Daoy (cell line): ENCODE results near the gene PPFIA4. TPM values are rescaled to one million over a fixed set of nuclear protein-coding genes. Genes with fewer than 3 reads are reported as not detected.
"Not testable (repeated sequence)": the region's sequence is repeated elsewhere in the genome, so short reads cannot be mapped to it uniquely, and the experiment has no call there.

Experiments used
- DNase-seq: peaks from one replicate; pipeline ENCODE4 v3.0.0-alpha.2; 2015; ENCODE audit warnings: low read depth
- total RNA-seq: library from RNA; depleted of rRNA; stranded (reverse); fragments of >200 nt; shearing (Covaris generic); gene quantifications from 2 replicates; pipeline ENCODE4 v1.2.3, GENCODE V29; 2014; rRNA removed

PPFIA4 gene
- 0.11 TPM in 1 of 2 replicates, not detected in the other for total RNA-seq

DNA sequence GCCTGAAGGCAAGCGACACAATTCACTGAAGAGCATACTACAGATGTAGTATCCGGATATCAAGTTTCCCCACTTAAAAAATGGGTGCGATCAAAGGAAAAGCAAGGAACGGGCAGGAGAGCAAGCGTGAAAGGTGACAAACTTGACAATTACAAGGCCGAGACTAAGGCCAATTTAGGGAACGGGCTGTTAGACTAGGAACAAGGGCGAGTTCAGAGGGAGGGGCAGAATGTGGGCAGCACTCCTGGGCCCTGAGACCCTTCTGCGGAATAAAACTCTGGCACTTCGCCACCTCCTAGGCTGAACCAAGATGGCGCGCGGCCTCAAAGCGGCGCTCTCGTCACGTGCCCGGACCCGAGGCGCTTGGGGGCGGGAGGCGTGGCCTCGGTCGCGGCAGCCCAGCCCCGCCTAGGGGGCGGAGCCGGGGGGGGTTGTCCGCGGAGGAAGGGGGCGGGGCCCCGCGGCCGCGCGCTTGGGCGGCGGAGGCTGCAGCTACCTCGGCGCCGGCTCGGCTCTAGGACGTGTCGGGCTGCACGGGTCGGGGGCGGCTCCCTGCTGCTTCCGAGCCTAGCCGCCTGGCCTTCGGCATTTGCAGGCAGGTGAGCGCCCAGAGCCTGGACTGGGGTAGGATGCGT lies at the start of gene PPFIA4:
PPFIA4 (plus strand) TSS at position 461 of the 635 bp plus-strand sequence. CDS start 12,518 bp downstream, outside the sequence.
- DNase-seq = peak; percentile 91

DNA sequence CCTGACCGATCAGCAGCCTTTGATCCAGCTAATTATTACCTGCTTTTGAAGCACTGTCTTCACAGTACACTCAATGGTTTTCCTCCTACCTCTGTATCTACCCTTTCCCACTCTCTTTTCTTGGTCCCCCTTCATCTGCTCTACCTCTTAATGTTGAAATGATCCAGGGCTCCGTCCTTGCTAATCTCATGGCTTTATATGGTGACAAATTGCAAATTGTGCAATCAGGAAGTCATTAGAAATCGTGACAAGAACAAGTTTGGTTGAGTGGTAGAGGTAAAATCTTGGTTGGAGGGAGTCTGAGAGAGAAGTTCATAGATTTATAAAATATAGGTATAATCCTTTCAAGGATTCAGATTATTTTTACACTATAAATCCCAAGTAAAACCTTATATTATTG lies 49.7 kb upstream of the PPFIA4 start:
- DNase-seq = no peak

DNA sequence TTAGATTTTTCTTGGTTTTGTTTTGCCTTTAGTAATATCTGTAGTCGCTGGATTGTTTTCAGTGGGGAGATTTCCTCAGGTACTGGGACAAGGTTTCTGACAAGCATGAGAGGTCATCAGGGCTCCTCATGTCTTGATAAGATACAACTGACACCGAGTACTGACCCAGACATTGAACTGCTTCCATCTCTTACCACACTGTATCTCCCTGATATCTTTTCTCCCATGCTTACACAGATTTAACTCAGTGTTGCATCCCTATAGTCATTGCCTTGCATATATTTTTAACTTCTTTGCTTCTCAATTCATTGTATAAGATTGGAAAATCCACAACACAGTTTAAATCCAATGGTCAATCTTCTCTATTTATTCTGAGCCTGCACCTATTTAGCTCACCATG lies 46.8 kb upstream of the PPFIA4 start:
- no peak for DNase-seq

DNA sequence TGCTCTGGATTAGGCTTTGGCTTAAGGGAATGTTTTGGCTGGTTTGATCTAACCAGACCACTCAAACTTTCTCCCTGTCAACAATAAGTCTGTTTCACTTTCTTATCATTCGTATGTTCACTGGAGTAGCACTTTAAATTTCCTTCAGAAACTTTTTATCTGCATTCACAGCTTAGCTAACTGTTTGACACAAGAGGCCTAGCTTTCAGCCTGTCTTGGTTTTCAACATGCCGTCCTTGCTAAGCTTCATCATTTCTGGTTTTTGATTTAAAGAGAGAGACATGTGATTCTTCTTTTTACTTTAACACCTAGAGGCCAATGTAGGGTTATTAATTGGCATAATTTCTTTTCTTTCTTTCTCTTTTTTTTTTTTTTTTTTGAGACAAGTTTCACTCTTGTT lies 44.4 kb upstream of the PPFIA4 start:
- no peak for DNase-seq

DNA sequence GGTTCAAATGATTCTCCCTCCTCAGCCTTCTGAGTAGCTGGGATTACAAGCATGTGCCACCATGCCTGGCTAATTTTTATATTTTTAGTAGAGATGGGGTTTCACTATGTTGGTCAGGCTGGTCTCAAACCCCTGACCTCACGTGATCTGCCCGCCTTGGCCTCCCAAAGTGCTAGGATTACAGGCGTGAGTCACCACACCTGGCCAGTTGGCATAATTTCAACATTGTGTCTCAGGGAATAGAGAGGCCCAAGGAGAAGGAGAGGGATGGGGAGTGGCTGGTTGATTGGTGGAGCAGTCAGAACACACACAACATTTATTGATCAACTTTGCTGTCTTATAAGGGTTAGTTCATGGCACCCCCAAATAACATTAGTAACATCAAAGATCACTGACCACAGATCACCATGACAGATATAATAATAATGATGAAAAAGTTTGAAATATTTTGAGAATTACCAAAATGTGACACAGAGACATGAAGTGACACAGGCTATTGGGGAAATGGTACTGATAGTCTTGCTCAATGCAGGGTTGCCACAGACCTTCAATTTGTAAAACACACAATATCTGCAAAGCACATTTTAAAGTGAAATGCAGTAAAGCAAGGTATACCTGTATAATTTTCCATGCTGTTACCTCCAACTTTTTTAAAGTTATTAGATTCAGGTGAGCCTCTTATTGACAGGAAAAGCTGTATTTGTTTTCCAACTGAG lies 43.4 kb upstream of the PPFIA4 start:
- DNase-seq = peak; percentile 13

DNA sequence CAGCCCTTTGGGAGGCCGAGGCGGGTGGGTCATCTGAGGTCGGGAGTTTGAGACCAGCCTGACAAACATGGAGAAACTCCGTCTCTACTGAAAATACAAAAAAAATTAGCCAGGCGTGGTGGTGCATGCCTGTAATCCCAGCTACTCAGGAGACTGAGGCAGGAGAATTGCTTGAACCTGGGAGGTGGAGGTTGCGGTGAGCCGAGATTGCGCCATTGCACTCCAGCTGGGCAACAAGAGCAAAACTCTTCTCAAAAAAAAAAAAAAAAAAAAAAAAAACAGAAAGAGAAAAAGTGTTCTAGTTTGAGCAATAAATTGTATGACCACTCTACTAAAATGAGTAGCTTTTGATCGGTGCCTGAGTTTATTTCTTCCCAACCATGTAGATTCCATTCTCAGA lies 40.2 kb upstream of the PPFIA4 start:
- DNase-seq = not testable (repeated sequence)

DNA sequence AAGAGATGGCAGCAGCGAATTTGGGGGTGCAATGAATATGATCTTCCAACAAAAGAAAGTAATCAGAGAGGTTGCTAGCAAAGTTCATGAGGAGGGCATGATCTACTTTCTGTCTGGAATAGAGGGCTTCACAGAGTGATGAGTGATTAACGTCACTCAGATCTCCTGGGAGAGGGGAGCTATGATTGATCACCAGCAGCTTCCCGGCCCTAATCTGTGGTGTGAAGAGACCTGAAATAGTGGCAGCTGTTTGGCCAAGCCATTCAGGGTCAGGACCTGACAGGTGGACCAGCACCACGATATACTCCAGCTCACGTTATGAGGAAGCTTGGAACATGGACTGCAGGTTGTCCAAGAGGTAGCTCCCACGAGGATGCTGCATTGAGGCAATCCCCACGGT lies 39.0 kb upstream of the PPFIA4 start:
- no peak for DNase-seq

DNA sequence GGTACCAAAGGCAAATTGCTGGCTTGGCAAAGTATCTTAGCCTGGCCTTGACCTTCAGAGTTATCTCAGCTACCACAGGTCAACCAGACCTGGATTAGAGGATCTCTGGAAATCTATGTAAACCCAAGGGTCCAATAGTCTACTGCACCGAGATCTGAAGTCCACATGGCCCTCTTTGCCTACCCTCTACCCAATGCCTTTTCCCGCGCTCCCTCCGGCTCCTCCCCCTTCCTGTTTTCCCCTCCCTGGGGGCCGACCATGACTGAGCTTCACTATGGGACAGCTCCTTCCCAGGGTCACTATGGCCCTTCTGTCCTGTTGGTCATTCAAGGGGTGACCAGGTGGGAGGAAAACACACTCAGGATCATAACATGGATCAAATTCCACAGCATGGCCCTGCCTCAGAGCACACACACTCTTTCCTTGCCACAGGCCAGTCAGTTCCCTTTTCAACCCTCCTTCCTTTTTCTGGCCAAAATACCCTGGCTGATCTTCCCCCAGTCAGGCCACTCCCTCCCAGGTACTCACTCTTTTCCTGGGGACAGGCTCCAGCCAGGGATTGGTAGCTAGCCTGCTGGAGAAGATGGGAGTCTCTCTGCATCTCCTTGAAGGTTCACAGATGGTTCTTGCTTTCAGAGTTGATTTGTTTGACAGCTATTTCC lies 38.2 kb upstream of the PPFIA4 start:
- no peak for DNase-seq

DNA sequence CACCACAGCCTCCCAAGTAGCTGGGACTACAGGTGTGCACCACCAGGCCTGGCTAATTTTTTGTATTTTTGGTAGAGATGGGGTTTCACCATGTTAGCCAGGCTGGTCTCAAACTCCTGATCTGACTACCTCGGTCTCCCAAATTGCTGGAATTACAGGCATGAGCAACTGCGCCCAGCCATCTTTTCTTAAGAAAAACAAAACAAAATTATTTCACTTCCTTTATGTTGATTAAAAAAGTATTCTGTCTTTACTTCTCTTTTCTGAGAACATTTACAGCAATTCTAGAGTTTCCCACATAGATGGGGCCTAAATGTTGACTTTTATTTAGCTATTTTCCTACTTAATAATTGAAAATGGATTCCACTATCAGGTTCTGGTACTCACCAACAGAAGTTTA lies 36.4 kb upstream of the PPFIA4 start:
- no peak for DNase-seq

DNA sequence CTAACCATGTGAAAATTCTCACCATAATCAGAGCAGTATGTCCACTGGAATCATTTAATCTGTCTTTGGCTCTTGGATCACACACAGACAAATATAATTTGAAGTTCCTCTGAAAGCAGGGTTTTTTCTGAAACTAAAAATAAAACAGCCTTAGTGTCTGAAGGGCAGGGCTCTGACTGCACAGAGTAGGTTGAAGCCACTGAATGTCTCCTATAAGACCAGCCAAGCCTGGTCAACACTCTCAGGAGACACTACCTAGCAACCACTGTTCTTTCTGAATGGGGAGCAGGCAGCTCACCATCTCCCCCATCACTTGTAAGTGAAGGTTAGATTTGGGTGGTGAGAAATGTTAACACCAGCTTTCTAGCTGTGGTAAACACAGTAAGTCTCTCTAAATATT lies 35.2 kb upstream of the PPFIA4 start:
- DNase-seq = no peak

DNA sequence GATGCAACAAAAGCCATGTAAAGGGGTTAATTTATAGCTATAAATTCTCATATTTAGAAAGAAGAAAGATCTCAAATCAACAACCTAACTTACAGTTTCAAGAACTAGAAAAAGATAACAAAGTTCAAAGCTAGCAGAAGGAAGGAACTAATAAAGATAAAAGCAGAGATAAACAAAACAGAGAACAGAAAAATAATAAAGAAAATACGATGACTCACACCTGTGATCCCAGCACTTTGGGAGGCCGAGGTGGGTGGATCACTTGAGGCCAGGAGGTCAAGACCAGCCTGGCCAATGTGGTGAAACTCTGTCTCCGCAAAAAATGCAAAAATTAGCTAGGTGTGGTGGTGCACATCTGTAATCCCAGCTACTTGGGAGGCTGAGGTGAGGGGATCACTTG lies 31.5 kb upstream of the PPFIA4 start:
- no peak for DNase-seq

DNA sequence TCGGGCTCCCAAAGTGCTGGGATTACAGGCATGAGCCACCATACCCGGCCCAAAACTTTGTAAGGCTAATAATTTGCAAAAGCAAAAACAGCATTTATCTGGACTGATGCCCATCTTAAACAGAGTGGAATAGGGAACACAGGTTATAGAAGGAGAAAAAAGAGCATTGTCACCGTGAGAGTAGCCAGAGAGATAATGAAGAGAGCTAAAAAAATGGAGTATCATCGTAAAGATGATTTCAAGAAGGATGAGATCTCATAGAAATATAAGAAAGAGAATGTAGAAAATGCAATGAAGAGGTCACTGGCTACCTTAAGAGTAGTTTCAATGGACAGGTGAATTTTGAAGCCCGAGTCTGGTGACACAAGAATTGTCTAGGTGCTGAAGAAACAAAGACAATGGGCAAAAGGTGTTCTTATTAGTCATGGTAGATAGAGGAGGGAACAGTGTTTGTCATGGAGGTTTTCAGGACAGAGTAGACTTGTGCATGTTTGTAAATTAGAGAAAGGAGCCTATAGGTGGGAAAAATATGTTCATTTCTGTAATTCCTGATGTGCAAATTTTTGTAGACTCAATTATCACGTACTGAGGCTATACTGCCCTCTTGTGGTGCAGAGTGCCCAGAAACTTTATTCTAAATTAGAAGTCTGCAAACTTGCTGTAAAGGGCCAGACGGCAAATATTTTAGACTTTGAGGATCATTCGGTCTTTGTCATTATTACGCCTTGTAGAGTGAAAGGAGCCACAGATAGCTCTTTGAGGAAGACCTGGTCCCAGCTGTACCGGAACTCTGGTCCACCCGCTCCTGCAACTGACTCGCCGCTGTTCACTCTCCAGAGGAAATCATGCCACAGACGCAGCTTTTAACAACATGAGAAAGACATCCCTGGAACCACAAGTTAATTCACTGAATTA lies 27.2 kb upstream of the PPFIA4 start:
- peak; percentile 50 for DNase-seq

DNA sequence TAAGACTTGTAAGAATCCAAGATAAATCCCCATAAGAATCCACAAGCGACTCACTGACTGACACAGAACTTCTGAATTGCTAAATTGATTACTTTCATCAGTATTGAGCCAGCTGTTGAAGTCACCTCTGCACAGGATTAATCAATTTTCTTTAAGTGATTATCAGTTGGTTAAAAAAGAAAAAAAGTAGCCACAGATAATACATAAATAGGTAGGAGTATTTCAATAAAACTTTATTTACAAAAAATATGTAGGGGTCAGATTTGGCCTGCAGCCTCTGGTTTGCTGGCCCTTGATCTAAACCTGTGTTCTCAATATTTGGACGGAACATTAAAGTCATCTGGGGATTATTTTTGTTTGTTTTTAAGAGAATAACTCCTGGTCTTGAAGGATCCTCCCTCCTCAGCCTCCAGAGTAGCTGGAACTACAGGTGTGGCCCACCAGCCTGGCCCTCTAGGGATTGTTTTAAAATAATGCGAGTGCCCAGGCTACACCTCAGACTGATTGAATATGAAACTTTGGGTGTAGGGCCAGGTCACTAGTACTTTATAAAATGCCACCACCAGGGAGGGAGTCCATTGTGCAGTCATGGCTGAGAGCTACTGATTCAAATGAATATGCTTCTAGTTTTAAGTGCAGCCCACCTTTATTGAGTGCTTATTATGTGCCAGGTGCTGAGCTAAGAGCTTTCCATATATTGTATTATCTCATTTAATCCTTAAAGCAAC lies 25.9 kb upstream of the PPFIA4 start:
- no peak for DNase-seq

DNA sequence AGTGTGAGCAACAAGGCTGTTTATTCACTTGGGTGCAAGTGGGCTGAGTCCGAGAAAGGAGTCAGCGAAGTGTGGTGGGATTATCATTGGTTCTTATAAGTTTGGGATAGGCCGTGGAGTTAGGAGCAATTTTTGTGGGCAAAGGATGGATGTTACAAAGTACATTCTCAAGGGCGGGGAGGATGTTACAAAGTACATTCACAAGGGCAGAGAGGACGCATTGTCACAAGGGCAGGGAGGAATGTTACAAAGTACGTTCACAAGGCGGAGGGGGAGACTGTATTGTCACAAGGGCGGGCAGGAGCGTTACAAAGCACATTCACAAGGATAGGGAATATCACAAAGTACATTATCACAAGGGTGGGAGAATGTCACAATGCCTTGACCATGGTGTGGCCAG lies 24.3 kb upstream of the PPFIA4 start:
- no peak for DNase-seq

DNA sequence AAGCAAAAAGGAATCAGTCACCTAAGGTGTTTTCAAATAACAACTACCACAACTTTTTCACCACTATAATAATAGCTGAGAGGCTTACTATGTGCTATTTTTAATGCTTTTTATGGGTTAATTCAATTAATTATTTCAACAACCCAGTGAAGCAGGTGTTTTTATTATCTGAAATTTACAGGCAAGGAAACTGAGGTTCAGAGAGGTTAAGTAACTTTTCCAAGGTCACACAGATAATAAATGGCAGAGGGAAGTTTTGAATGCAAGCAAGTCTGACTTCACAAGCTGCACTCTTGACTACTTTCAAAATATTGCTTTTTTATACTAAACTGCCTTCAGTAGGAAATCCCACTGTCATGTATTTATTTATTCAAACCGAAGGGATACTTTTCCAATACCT lies 23.3 kb upstream of the PPFIA4 start:
- no peak for DNase-seq

DNA sequence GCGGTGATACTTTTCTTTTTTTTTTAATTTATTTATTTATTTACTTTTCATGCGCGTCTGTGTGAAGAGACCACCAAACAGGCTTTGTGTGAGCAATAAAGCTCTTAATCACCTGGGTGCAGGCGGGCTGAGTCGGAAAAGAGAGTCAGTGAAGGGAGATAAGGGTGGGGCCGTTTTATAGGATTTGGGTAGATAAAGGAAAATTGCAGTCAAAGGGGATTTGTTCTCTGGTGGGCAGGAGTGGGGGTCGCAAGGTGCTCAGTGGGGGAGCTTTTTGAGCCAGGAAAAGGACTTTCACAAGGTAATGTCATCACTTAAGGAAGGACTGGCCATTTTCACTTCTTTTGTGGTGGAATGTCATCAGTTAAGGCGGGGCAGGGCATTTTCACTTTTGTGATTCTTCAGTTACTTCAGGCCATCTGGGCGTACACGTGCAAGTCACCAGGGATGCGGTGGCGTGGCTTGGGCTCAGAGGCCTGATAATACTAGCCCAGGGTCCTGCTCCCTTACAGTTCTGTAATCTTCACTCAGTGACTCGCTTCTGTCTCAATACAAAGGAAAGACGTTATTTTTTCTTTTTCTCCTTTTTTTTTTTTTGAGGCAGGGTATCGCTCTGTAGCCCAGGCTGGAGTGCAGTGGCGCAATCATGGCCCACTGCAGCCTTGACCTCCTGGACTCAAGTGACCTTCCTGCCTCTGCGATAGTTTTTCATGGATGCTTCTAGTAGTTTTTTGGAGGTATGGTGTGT lies 20.7 kb upstream of the PPFIA4 start:
- DNase-seq = not testable (repeated sequence)

DNA sequence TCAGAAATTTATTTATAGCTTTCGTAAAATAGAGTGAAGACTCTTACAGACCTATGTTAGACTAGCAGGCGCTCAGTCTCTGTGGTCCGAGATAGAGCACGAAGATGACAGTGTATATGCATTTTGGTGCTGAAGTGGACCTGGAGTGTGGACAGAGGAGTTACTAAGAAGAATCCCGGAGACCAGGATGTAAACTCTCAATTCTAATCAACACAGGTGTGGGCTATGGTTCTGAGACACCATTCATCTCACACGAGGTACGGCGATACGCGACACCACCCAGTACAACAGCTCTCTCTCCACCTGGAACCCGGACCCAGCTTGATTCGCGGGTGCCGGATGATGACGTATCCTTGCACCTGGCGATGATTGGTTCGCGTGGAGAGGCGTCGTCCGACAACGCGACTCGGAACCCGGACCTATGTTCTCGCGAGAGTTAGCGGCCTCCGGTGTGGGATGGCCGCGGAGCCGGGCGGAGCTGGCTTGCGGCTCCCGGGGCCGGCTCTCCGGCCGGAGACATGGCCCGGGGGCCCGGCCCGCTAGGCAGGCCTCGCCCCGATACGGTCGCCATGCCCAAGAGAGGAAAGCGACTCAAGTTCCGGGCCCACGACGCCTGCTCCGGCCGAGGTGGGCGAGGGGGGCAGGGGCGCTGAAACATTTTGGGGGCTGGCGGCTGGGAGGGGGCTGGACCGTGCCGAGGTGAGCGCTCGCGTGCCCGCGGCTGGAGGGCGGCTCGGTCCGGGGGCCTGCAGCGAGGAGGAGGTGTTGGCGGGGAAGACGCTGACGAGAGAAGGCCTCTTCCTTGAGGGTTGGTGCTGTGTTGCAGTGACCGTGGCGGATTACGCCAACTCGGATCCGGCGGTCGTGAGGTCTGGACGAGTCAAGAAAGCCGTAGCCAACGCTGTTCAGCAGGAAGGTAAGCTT lies 19.1 kb upstream of the PPFIA4 start, which contains the start of gene TMEM183A:
TMEM183A (plus strand) TSS at position 427 of the 924 bp plus-strand sequence; CDS start at position 519, 92 bp downstream.
- DNase-seq = peak; percentile 99

DNA sequence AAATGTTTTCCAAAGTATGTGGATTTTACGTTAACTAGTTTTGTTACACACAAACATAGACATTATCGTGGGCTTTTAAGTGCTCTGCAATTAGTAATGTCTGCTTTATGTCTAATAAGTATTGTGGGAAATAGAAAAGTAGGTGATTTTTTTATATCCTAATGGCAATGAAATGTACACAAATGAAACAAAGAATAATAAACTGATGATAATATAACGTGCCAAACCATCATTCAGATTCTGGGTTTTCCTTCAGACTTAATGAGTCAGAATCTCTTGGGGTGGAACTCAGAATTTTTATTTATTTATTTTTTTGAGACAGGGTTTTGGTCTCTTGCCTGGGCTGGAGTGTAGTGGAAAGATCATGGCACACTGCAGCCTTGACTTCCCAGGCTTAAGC lies 17.1 kb upstream of the PPFIA4 start:
- DNase-seq = no peak

DNA sequence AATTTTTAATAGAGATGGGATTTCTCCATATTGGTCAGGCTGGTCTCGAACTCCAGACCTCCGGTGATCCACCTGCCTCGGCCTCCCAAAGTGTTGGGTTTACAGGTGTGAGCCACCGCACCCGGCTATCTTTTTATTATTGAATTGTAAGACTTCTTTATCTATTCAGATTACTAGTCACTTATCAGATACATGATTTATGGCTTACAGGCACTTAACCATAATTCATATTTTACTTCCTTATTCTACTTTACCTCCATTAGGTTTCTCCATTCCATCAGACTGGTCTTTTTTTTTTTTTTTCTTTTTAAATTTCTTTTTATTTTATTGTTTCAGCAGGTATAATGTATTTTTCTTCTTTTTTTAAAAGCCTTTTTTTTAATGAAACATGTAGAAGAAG lies 14.7 kb upstream of the PPFIA4 start:
- DNase-seq = no peak
